ENCODE measurements around the gene PSD4.

PSD4 gene

DNA sequence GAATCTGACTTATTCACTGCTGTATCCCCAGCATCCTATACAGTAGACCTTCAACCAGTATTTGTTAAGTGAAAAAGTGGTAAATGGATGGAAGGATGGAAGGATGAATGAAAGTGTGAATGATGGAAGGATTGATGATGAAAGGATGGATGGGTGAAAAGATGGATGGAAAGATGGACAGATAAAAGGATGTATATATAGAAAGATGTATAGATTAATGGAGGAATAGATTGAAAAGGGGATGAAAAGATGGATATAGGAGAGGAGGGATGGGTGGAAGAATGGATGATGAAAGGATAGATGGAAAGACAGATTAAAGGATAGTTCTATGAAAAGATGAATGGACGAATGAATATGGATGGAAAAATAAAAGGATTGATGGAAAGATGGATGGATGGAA is 50.0 kb downstream of the PSD4 start:
- no peak for DNase-seq (ENCODE audit: low read depth in 2 of 2)

DNA sequence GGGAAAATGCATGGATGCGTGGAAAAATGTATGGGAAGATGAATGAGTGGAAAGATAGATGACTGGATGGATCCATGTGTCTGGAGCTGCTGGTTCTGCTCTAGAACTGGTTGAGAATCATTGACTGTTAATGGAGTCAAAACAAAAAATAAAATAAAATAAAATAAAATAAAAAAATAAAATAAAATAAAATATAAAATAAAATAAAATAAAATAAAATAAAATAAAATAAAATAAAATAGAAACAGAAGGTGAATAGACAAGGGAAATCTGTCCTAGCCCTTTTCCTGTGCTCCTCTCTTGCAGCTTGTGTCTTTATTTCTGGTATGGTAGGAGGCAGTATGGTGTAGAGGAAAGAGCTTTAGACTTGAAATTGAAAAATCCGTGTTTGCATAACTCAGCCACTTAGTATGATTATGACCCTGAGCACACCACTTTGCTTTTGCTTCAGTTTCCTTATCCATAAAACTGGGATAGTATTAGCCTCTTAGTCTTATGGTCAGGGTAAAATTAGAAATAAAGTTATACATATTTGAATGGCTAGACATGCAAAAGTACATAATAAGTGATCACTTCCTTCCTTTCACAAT is 51.0 kb downstream of the PSD4 start:
- no peak for DNase-seq (ENCODE audit: low read depth in 2 of 2)

DNA sequence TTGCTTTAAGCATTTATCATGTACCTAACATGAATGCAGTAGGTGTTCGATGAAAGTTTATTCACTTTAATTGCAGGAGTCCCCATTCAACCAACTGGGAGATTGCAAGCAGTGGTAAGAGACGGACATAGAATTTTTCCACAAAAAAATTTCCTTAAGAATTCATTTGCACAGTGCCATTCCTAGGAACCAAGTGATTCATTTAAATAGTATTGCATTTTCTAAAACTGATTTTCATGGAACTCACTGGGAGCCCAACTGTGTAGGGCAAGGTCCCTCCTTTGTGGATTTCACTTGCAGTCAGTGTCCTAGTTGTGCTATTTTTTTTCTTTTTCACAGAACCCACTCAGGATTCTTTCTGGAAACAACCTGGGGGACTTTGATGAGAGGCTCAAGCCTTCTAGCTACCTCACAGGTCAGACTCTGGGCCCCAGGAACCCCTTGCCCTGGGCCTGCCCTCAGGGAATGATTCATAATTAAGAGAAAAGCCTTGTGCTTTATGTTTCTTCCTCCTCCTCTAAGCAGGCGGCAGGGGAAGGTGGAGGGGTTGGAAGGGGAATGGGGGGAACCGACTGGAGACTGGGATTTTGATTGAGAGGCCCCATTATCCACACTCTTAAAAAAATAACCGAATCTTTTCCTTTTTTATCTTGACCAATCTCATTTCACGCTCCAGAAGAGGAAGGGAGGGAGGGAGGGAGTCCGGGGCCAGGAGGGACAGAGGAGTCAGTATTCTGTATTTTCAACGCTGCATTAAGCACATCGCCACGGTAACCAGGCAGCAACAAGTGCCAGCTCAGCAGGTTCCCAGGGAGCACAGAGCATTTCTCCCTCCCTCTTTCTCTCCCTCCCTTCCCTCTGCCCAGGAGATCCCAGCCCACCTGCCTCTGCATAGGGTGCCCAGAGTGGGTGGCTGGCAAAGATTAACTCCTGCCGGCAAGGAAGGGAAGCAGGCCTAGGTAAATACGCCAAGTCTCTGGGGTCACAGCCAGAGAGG is 51.8 kb downstream of the PSD4 start:
- no peak for DNase-seq (ENCODE audit: low read depth in 2 of 2)

DNA sequence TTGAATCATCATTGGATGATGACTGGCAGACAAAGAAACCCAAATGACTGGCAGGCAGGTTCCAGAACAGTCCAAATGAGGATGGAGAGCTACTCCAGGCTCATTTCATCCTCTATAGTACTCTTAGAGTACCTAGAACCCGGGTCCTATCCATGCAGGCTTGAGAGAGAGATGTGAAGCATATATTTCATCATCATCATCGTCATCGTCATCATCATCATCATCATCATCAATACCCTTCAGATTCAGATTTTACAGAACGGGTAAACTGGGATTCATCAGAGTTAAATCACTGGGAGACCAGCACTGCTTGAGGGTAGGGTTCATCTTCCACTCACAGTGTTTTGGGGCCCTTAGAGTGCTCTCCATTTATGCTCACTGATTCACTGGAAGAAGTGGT is 52.7 kb downstream of the PSD4 start:
- DNase-seq (ENCODE audit: low read depth in 2 of 2) = no peak

DNA sequence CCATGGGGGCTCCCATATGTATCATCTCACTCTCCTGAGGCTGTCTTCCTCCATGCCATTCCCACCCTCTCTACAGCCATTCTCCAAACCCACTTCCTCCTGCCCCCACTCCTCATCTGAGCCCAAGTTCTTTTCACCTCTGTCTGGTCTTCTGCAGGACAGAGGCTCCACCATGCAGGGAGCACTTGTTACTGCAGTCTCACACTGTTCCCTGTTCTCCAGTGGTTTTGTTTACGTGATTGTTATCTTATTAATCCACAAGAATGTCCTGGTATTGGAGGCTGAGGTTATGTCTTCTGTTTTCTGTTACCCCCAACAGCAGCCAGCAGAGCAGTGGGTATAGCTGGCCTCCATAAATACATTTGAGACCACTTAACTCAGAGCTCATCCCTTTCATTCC is 53.5 kb downstream of the PSD4 start:
- DNase-seq (ENCODE audit: low read depth in 2 of 2) = no peak

DNA sequence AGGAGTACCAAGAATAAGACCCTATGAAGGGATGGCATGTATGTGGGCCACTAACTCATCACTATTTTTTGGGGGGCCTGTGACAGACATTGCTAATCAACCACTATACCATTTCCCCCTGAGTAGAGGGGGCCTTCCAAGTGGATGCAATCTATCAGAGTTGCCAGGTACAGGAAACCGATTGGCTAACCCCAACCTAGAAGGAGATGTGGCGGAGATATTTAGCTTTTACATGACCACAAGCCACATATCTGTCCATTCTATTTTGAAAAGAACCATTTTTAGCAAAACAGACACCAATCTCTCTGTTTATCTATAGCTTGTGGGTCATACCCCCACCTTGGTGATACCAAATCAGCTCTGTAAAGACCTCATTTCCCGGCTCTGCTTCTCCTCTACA is 53.9 kb downstream of the PSD4 start:
- DNase-seq (ENCODE audit: low read depth in 2 of 2) = no peak

DNA sequence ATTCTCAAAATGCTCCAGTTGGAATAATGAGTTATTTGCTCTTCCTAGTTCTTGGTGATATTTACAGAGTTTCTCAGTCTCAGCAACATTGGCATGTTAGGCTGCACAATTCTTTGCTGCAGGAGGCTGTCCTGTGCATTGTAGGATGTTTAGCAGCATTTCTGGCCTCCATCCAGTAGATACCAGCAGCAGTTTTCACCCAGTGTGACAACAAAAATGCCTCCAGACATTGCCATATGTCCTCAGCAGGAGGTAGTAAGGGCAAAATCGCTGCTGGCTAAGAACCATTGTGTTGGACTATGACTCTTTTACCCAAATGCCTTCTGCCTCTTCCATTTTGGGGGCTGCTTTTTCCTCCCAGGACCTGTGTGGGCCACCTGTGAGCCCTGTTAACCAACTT is 54.6 kb downstream of the PSD4 start:
- no peak for DNase-seq (ENCODE audit: low read depth in 2 of 2)

DNA sequence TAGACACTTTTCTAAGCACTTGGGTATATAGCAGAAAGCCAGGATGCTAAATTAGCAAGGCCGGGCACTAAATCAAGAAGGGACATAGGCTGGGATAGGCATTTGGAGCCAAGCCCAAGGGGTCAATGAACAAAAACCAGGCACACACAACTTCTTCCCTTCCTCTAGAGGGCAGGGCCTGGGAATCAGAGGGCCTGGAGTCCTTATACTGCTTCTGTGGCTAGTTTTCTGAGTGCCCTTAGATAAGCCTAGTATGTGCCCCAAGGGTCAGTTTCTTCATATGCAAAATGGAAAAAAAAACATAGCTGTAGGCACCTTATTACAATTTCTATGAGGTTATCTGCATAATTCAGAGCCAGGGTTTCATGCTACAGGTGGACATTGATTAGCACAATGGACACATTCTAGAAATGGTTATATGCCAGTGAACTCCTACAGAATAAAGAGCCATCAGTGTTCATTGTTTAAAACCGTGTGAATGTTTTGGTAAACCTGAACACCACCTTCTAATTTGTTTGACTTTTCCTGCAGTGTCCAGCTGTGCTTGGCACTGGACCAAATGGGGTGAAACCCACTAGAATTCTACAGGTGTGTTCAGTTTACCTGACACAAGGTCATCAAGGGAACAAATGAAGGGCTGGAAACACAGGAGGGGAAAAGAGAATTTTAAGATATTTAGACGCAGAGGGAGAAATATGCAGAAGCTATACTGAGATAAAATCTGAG is 55.4 kb downstream of the PSD4 start:
- DNase-seq (ENCODE audit: low read depth in 2 of 2) = no peak

DNA sequence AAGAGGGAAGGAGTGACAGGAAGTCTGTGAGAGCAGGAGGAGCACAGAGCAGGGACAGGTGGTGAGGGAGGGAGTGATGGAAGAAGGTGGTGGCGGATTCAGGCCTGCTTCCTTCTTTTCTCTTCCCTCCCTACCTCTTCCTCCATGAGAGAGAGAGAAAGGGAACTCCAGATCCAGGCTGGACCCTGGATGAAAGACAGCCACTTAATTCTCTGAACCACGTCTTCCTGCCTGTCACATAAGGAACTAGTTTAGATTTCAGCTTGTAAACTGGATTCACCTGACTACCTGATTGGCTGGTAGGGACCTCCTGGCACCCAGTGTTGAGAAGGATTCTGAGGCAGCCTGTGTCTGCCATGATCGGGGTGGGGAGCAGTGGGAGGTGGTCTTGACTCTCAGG is 56.0 kb downstream of the PSD4 start:
- no peak for DNase-seq (ENCODE audit: low read depth in 2 of 2)

DNA sequence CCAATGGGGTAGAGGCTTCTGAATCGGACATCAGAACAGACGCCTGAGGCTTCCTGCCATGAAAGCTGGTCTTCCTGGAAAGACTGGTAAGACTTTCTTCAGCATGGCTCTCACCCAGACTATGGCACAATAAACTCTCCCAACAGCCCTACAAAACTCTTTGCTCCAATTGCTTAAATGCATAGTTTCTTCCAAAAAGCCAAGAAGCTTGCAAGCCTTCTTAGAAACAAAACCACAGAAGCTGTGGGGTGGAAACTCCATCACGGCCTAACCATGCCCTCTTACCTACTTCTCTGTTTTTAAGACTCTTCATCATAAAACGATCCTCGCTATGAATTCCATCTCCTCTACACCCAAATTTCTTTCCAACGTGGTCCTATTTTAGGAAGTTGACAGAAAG is 56.8 kb downstream of the PSD4 start:
- no peak for DNase-seq (ENCODE audit: low read depth in 2 of 2)

DNA sequence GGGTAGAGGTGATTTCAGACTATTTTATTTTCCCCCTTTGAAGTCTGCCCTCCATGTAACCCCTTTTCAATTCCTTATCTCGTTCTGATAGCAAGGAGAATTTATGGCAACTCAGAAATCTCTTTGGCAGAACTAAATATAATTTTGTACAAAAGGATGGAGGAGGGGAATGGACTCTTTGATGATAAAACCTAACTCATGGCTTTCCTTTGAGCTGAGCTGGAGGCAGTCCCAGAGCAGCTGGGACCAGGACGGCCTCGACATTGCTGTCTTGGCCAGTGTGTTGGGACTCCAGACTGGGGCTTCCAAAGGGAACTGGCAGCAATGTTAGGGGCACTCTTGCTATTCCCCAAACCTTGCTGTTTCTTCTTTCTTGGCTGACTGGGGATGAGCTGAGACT is 57.3 kb downstream of the PSD4 start:
- DNase-seq (ENCODE audit: low read depth in 2 of 2) = no peak

DNA sequence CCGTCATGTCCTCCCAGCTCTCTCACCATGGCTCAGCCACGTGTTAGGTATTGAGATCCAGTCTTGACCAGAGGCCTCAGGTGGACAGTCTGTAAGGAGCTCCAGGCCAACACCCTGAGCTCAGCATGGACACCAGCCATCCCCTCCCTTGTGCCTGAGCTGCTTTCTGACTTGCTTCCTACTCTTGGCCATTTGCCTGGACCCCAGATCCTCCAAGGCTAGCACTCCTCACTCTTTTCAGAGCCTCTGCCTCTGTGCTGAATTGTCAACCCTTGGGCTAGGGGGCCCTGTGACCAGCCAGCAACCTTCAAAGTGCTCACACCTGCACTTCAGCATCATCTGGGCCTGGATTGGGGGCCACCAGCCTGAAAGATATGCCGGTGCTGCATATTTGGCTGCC is 58.4 kb downstream of the PSD4 start:
- no peak for DNase-seq (ENCODE audit: low read depth in 2 of 2)

DNA sequence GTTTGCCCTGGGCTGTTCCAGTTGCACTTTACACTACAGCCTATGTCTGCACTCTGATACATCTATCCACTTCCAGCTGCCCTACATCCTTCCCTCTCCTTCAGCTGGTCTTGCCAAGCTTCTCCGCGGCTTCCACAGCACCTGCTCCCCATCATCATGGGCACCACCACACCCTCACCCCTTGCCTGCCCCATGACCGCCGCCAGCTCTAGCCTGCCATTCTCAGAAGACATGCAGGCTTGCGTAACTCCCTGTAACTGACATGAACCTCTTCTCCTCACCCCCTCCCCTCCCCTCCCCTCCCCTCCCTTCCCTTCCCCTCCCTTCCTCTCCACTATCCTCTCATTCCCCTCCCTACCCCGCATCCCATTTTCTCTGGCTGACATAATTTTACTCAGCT is 59.0 kb downstream of the PSD4 start:
- no peak for DNase-seq (ENCODE audit: low read depth in 2 of 2)

DNA sequence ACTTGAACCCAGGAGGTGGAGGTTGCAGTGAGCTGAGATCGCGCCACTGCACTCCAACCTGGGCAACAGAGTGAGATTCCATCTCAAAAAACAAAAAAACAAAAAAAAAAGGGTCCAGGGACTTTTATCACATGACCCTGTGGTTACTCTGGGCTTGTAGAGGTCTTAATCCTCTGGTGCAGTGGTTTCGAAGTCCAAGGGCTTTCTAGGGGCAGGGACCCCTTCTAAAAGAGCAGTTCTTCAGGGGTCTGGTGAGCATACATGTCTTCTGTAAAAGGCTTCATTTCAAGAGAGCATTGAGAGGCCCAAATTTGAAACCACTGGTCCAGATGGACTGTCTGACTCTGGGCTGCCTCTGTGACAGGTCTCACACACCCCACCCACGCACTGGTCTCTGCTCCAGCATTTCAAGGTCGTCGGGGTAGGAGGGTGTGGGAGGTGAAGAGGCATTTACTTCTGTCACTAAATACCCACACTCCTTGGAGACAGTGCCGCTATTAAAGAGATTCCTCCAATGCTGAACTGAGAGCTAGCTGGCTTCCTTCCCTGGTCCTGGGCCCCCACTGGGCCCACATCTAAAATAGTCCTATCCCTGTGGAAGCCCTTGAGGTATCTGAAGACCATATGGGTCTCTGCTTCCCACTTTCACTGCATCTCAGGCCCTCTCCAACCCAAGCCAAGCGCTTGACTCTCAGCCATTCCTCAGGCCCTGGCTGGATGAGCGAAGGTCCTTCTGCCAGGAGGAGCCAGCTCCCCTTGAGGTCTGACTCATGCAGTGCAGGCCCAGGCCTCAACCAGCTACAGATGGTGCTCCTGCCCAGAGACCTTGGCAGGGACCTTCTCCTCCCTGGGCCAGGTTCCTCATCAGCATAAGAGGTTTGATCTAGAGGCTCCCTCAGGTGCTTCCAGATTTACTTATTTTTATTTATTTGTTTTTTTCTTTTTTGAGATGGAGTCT is 60.1 kb downstream of the PSD4 start:
- DNase-seq (ENCODE audit: low read depth in 2 of 2) = no peak

DNA sequence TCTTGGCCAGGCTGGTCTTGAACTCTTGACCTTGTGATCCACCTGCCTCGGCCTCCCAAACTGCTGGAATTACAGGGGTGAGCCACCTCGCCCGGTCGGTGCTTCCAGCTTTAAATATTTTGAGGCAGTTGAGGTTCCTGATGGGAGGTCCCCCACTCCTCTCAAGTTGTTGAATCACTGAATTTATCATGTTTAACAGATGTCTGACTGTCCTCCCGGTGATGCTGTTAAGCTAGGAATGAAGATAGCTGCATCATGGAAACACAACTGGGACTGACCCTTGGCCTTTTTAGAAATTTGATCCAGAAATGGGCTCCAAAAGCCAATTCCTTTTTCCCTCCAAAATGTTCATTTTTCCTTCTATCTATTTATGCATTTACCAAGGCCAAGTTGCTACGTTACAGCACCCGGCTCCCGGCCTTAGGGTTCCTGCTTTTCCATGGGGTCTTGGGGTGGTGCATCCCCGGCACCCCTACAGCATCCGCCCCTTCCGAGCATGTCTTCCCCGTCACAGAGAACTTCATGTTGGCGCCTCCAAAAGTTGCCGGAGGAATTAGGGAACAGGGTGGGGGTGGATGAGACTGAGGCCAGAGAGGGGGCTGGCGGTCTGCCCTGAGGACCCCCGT is 61.1 kb downstream of the PSD4 start:
- DNase-seq (ENCODE audit: low read depth in 2 of 2) = no peak

DNA sequence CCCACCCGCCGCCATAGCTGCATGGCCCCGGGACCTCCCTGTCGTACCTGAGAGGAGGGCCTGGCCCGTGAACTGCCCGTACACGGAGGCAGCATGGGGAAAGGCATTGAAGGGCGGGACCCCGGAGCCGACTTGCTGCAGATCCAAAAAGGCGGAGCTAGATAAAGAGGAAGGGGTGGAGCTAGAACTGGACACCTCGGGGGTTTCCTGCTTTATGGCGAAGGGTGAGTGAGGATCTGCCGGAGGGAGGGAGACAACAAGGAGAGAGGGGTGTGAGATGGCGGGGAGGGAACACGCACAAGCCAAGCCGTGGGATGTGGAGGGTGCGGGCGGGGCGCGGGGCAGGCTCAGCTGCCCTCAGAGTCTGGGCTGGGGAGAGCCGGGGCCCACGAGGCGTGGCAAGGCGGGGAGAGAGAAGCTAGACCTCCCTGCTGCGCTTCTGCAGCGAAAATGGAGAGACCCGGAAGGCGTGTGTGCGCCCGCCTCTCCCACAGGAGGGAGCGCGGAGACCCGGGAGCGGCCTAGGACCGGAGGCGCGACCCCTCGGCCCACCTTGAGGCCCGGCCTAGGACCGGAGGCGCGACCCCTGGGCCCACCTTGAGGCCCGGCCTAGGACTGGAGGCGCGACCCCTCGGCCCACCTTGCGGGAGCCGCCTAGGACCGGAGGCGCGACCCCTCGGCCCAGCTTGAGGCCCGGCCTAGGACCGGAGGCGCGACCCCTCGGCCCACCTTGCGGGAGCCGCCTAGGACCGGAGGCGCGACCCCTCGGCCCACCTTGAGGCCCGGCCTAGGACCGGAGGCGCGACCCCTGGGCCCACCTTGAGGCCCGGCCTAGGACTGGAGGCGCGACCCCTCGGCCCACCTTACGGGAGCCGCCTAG is 61.8 kb downstream of the PSD4 start:
- DNase-seq (ENCODE audit: low read depth in 2 of 2) = peak; percentile 49 to 55

DNA sequence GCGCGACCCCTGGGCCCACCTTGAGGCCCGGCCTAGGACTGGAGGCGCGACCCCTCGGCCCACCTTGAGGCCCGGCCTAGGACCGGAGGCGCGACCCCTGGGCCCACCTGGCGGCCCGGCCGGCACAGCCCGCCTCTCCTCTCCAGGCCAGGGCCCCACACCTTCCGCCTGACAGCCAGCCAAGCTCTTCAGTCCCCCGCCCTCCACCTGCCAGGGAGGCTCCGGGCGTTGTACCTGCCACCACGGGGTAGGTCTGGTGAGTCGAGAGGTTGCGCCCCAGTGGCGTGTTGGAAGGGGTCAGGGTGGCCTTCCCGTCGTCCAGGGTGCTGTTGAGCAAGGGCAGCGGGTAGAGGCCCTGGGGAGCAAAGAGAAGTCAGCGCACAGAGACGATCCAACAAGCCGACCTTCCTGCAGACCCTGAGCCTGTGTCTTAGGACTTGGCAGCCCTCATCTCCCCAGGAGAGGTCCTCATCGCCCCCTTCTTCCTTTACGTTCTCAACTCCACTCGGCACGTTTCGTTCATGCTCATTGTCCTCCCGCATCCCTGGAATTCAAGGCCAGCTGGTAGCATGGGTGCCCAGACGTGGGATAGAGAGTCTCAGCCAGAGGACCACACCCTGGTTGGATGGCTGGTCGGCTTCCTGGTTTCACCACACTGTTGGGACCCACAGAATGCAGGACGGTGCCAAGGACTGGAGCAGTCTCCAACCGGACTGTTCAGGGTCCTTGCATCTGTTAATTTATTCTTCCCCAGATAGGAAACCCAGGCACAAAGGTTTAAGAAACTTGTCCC is 62.8 kb downstream of the PSD4 start:
- DNase-seq (ENCODE audit: low read depth in 2 of 2) = no peak

DNA sequence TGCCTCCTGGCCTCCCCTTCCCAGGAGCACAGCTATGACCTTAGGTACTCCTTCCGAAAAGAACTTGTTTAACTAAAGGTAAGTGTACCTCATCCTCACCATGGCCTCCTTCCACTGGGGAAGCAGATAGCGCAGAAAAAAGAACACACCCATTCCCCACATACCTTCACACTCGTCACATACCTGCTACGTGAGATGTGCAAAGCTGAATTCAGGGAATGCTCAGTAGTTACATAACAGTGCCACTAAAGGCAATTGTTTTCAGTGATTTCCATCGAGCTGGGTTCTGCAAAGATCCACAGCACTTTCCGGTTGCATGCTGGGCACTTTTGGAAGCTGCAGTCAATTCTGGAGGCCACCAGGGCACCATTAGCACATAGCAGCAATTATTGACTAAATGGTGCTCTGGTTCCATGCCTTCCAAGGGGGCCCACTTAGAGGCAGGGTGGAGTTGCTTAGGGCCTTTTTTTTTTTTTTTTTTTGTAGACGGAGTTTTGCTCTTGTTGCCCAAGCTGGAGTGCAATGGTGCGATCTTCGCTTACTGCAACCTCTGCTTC is 63.9 kb downstream of the PSD4 start:
- DNase-seq (ENCODE audit: low read depth in 2 of 2) = no peak
